AG09309 (cell line): ENCODE data around the gene MAGI2.

Experiments used
- DNase-seq: peaks from one replicate; pipeline ENCODE4 v3.0.0-alpha.2; 2010; ENCODE audit warnings: low read depth
- H3K4me3 ChIP-seq: 2 replicates; pipeline ENCODE4 v1.5.1; 2011; ENCODE audit warnings: mild to moderate bottlenecking, low read depth, low read length, moderate library complexity; ENCODE audit not compliant: control insufficient read depth
- TF ChIP-seq, protein P1 (sequence below): IDR thresholded peaks from 2 replicates; pipeline ENCODE4 v1.5.1; 2011; ENCODE audit warnings: mild to moderate bottlenecking, low read depth, low read length, inconsistent platforms; ENCODE audit not compliant: insufficient read depth, control insufficient read depth; ENCODE audit errors: missing control alignments

The MAGI2 gene

DNA sequence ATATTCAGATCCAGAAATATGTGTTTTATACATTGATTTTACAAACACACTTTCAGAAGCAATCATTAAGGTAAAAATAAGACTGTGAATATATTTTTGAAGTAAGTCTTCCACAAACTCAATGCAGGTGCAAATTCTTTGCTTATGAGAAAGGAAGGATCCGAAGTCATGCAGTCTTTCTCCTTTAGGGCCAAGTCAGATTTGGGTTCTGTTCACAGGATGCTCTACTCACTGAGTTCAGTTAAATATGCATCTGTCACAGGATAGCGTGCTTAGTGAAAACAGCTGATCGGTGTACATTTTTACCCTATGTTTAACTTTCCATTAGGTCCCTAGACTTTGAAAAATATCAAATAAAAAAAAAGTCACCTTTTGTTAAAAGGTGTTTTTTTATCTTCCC is 1046.4 kb downstream of the MAGI2 start:
- H3K4me3 ChIP-seq: no peak overlapping the region
- no peak for DNase-seq
- TF ChIP-seq, protein P1, sequence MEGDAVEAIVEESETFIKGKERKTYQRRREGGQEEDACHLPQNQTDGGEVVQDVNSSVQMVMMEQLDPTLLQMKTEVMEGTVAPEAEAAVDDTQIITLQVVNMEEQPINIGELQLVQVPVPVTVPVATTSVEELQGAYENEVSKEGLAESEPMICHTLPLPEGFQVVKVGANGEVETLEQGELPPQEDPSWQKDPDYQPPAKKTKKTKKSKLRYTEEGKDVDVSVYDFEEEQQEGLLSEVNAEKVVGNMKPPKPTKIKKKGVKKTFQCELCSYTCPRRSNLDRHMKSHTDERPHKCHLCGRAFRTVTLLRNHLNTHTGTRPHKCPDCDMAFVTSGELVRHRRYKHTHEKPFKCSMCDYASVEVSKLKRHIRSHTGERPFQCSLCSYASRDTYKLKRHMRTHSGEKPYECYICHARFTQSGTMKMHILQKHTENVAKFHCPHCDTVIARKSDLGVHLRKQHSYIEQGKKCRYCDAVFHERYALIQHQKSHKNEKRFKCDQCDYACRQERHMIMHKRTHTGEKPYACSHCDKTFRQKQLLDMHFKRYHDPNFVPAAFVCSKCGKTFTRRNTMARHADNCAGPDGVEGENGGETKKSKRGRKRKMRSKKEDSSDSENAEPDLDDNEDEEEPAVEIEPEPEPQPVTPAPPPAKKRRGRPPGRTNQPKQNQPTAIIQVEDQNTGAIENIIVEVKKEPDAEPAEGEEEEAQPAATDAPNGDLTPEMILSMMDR: no peak

DNA sequence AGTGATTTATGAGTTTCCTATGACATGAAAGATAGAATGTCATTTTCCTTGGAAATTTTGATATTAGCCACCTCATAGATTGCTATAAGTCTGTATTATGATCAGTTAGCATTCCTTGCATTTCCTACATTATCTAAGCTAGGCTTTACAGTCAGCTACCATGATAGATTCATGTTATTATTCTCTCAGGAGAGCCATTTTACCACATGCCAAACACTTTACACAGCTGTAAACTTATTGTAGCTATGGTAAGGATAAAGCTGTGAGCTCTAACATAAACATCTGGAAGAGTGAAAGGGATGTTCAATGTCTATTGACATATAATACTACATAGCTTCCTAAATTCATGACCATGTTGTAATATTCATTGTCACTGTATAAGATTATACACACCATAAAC is 1046.9 kb downstream of the MAGI2 start:
- TF ChIP-seq, protein P1: no peak
- no peak for DNase-seq
- no peak overlapping the region for H3K4me3 ChIP-seq

DNA sequence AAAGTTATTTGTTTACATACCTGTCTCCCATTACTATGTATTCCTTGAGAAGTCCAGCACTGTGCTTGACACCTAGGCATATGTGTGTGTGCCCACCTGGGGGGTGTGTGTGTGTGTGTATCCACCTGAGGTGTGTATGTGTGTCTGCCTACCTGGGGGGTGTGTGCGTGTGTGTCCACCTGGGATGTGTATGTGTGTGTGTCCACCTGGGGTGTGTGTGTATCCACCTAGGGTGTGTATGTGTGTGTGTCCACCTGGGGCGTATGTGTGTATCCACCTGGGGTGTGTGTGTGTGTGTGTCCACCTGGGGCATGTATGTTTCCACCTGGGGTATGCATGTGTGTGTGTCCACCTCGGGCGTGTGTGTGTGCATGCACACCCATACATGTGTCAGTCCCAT is 1051.4 kb downstream of the MAGI2 start:
- TF ChIP-seq, protein P1: no peak
- DNase-seq: no peak
- H3K4me3 ChIP-seq: no peak overlapping the region

DNA sequence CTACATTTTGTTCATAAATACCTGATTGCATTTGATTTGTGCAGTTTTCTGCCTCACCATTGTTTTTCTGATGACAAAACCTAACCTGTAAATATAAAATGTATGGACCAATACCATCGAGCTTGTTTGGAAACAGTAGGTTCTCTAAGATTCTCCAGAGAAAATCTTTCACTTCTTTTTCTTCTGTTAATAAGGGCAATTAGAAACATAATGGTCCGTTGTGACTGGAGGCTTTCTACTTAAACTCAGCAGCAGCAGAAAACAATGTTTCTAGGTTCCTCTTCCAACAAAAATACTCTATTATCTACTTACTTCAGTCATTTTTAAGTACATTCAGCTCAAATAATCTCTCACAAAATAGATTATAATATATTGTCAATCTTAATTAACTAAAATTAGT is 1053.4 kb downstream of the MAGI2 start:
- H3K4me3 ChIP-seq: no peak overlapping the region
- TF ChIP-seq, protein P1: no peak
- no peak for DNase-seq

DNA sequence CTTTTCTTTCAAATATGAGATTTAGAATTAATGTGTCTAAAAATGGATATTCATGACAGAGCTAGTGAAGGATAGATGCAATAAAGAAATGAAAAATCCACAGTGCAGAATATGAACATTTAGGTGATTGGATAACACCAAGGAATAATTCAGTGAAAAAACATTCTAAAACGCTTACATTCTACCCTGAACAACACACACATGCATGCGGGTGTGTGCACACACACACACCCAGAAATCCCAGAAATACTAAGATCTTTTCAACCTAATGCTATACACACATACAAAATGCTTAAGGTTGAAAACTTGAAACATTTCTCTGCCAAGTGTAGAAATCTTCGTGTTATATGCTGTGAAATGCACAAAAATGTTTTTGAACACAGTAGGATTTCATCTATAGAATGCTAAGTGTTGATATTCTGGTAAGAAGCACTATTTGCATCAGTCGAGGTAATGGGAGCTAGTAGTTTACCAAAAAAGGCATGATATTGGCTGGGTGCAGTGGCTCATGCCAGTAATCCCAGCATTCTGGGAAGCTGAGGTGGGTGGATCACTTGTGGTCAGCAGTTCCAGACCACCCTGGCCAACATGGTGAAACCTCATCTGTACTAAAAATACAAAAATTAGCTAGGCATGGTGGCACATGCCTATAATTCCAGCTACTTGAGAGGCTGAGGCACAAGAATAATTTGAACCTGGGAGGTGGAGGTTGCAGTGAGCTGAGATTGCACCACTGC is 1054.3 kb downstream of the MAGI2 start:
- TF ChIP-seq, protein P1: no peak
- no peak for DNase-seq
- no peak overlapping the region for H3K4me3 ChIP-seq

DNA sequence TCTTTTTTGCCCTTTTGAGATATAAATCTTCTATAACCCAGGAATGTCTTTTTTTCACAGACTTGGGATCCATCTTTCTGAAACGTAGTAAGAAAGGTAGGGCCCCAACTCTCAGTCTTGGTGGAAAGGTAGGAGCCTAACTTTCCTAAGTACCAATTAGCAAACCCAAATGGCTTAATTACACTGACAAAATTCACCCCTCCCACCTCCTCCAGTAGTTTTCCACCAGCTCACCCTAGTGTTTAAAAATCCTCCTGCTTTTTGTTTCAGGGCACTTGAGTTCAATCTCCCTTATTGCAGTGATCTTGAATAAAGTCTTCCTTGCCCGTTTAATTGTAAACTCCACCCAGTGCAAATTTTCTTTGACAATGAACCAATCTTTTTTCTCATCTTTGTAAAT is 1054.9 kb downstream of the MAGI2 start:
- H3K4me3 ChIP-seq: no peak overlapping the region
- no peak for DNase-seq
- TF ChIP-seq, protein P1: no peak
